ENCODE data around the gene KPTN.

Gene KPTN

DNA sequence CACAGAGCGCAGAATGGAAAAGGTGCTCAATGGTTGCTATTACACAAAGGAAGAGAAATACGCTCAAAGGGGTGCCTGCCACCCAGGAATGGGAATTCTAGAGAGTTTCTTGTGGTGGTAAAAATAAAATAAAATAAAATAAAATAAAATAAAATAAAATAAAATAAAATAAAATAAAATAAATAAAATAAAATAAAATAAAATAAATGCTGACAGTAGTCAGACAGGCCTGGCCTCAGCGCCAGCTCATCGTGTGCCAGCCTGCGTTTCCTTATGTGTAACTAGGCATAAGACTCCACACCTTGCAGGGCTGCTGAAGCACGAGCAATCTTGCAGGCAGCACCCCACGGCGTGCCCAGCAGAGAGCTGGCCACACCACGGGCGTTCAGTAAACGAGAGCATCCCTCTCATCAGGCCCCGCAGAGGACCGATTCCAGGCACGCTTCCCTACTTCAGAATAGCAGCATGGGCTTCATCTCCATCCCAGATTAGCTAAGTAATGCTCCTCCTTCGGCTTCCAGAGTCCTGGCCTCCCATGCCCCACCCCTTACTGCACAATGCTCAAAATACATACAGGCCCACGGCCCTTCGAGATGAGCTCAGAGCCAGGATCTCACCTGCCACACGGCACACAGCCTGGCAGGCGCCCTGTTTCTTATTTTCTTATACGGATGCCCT, 25.3 kb upstream of the KPTN start:
- no peak for DNase-seq (ENCODE audit: low spot score)

DNA sequence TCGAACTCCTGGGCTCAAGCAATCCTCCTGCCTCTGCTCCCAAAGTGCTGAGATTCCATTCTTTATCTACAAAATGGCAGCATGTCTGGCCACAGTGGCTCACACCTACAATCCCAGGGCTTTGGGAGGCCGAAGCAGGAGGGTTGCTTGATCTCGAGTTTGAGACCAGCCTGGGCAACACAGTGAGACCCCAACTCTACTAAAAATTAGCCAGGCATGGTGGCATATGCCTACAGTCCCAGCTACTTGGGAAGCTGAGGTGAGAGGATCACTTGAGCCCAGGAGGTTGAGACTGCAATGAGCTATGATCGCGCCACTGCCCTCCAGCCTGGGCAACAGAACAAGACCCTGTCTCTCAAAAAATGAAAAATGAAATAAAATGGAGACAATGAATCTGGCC, 24.7 kb upstream of the KPTN start:
- DNase-seq (ENCODE audit: low spot score) = no peak

DNA sequence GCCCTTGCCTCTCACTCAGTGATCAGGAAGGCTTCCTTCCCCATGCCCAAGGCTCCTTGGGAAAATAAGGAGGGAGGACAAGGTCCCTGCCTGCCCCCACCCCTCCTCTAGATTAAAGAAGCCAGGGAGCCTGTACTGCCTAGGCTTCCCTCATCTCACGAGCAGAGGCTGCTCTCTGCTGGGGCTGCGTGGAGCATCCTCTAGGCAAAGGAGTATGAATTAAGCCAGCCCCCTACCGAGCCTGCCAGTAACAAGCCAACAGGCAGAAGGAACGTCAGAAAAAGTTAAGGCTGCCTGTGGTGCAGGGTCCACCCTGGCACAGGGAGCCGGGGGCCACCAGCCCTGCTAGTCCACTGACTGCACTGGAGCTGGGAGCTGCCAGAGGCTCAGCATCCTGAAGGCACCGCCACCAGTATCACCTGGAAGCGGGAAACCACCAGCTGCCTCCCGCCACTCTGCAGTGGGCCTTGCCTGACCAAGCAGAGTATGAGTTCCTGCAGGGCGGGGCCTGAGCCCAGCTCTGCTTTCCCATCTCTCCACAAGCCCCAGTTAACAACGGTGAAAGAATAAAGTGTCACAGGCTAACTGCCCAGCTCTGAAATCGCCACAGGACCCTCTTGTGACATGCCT, 24.0 kb upstream of the KPTN start:
- DNase-seq (ENCODE audit: low spot score) = no peak

DNA sequence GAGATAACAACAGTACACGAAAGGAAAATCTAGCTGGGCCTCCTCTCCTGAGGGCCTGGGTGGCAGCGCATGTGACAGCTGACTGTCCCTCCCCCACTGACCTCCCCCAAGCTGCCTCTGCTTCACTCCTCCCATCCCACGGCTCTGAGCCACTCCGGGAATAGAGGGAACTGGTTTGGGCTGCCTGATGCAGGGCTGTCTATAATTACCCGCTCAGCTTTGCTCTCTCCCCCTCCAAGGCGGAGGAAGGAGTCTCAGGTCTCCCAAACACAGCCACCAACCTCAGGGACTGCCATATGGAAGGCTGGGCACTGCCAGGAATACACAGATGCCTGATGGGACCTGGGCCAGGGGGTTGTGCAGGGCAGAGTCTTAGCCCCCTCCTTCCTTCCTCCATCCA, 23.0 kb upstream of the KPTN start:
- DNase-seq (ENCODE audit: low spot score) = no peak

DNA sequence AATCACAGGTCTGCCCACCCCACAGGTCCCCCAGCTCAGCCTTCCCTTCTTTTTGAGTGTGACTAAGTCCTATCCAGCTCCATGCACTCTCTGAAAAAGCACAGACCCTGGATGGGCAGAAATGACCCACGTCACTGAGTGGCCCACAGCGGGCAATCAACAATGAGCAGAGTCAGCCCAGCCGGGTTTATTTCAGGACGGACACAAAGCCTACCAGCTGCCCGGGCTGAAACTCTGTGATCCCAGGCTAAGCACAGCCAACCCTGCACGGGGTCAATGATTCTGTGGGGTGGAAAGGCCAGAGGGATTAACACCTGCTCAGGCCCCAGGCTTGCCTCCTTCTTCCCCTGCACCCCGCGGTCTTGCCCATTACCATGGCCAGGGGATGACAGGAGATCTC, 22.4 kb upstream of the KPTN start:
- DNase-seq (ENCODE audit: low spot score) = no peak

DNA sequence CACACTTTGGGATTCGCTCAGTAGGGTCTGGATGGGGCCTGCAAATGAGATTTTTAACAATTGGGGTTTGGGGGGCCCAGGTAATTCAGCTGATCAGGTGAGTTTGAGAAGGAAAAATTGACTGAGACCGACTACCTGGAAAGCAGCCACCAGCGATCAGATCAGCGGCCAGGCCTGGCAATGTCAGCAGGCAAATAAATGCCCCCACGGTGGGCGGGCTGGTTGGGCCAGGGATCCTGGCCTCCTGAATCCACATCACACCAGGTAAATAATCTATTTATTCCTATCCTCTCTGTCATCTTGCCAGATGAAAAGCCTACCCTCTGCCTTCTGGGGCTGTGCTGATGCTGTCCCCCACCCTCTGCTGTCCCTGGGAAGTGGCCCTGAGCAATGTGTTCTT, 21.5 kb upstream of the KPTN start:
- DNase-seq (ENCODE audit: low spot score) = no peak

DNA sequence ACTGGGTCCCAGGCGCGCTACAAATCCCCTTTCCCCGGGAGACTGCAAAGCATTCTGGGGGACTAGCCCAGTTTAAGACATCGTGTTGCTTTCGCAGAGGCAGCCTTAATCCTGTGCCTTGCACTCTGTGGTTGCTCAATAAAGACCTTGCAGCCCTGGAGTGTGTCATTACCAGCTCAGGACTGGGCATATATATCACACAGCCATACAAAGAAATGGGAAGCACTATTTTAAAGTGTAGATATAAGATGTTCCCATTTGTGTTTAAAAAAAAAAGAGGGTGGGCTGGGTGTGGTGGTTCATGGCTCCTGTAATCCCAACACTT, 19.8 kb upstream of the KPTN start:
- no peak for DNase-seq (ENCODE audit: low spot score)

DNA sequence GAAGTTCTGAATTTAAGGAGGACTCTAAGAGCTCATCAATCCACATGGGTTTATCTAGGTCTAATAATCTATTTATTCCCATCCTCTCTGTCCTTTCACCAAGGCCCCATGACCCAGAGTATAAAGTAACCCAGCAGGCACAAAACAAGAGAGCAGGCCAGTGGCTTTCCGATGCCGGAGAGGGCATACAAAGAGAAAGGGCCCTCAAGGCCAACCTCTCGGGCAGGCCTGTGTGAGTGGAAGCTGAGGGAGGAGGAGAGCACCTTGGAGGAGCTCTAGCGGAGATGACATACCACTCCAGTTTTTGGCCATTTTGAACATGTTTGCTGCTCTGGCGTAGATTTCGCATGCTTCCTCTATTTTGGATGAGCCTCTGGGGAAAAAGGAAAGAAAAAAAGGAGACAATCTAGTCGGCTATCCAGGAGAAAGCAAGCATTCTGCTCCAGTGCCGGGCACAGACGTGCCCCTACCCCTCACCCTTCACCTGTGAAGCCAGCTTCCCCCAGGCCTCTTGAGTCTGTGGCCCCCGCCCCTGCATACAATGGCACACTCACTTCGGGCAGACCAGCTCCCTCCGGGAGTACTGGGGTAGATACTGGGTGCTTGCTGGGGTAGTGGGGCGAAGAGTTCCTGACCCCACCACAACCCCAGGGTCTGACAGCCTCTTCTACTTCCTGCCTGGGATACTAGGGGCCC, 19.3 kb upstream of the KPTN start:
- DNase-seq (ENCODE audit: low spot score) = no peak

DNA sequence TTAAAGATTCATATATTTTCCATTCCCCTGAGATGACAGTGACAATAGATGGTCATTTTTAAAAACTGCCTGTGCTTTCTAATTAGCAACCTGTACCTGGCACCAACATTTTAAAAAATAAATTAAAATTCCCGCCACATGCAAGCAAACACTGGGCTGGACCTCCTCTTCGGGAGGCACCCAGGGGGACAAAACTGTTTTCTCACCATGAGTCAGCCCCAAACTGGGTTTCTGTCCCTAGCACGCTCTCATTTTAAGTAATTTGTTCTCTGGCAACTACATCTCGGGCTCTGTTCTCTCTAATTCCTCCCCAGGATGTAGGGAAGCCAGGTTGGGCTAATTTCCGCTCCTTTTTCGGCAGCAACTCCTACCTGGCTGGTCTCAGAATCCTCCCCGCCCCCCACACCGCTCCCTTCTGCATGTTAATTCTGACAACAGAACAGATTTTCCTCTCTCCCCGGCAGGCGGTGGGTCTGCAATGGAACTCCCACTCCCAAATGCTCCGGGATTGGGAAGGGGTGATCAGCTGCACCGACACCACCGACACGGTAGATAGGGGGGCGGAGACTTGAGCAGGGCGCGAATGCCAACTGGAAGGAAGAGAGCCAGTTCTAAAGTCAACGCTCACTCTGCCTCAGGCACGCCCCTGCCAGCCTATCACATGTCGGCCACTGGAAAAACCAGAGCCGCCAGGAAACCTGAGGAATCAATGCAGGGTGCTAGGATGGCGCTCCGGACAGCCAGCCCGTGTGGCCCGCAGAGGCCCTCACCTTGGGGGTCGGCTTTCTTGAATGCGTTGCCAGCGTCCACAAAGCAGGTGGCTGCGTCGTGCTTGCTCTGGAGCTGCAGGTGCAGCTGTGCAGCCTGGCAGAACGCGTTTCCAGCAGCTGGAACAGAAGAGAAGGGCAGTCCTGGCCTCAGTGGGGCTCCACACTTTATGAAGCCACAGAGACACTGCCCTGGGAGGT, 16.1 kb upstream of the KPTN start:
- DNase-seq (ENCODE audit: low spot score) = no peak

DNA sequence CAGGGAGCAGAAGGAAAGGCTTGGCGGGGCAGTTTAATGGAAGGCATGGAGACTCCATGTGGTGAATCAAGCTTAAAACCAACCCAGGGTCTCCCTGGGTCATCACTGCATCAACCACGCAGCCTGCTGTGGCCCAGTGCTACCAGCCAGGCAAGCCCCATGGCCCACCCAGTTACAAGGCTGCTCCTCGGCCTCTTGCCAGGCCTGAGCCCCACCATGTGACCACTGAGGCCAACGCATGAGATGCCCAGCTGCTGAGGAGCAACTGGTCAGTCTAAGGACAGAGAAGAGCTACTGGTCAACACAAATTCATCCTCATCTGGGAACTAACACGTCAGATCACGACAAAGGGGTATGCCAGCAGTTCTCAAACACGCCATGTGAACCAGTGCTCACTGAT, 15.4 kb upstream of the KPTN start:
- no peak for DNase-seq (ENCODE audit: low spot score)

DNA sequence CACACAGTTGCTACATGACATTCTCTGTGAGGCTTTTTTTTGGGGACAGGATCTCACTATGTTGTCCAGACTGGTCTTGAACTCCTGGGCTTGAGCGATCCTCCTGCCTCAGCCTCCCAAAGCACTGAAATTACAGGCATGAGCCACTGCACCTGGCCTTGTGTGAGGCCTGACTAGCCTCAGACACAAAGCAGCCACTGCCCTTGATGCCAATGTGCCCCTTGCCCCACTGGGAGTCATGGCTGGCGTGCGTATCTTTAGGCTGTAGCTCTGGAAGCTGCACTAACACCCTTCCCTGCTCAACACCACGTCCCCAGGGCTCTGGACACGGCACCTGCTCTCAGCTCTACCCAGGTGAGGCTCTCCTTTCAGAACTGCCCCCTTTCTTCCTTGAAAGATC, 14.5 kb upstream of the KPTN start:
- DNase-seq (ENCODE audit: low spot score) = no peak

DNA sequence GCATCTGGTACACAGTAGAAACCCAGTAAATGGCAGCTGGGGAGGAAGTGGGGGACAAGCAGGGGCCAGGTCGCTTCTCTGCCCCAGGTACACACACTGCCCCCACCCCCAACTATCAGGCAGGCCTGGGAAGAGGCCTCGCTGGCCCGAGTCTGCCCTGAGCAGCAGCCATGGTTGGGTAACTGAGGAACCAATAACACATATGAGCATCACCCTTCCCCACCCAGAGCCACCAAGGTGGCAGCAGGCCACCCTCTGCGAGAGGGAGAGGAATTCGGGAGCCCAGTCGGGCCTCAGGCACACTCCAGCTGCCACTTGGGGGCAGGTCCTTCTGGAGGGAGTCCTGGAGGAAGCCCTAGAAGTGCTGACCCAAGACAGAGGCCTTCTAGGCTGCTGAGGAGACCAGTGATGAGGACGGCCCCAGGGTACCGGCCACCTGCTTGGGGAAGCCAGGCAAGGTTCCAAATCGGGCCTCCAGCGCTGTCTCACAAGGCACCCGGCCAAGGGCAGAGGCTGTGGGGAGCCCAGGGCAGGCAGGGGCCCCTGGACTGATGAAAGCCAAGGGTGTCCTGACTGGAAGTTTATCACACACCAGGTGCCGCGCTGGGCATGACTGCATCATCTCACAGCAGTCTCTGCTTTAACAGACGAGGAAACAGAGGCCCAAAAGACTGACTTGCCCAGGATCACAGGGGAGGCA, 14.0 kb upstream of the KPTN start:
- DNase-seq (ENCODE audit: low spot score) = no peak

DNA sequence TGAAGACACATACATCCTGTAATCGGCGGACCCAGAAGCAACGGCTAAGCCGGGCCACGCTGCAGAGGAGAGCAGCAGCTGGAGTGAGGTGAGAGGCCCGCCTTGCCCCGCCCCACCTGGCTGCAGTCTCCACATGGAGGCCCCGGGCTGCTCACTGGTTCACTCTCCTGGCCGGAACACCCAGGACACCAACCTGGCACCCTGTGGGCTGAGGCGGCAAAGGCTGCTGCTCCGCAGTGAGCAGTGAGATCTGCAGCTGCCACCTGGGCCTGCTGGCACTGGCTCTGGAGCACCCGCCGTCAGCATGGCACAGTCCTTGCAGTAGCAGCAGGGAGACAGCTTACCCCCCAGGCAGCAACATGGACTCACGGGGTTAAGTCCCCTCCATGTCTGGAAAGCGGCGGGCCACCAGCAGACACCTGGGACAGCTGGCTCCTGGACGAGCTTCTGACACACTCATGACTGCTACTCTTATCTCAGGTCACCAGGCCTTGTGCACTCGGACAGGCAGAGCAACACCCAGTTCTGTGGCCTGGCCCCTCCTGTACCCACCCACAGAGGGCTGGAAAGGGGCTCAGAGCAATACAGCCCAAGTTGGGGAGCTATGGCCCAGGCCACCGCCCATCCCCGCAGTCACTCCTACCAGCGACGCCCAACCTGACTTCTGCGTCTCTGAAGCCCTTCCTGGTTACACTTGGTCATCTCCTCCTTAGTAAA, 13.2 kb upstream of the KPTN start:
- DNase-seq (ENCODE audit: low spot score) = no peak

DNA sequence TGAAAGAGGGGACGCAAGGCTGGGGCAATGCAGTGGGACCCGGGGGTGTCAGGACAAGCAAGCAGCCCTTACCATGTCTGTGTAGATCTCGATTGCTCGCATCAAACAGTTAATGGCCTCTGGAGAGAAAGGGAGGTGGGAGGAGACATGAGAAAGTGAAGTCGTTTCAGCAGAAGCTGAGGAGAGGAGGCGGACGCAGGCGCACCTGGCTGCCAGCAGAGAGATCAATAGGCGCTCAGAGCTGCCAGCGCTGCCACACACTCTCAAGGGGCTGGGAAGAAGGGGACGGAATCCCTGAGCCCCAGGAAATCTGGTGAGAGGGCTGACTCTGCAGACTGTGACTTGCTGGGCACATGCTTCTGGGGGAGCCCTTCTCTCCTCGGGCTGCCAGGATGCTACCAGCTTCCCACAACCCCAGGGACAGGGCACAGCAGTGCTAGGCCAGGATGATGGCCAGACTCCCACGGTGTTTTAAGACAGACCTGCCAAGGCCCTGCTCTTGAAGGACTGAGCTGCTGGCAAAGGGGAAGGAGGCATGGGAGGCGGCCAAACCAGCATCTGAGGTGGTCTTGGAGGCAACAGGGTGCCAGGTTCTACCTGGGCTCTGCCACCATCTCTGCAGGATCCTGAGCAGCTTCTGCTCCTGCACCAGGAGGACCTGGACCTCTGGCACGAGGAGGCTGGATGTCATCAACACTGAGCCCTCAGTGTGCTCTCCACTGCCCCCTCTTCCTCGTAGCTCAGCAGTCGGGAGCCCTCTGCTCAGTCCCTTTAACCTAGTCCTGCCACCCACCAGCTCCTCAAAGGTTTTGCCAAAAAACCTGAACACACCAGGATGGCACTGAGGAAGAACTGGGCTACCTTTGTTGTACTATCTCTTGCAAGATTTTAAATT, 11.7 kb upstream of the KPTN start:
- no peak for DNase-seq (ENCODE audit: low spot score)

DNA sequence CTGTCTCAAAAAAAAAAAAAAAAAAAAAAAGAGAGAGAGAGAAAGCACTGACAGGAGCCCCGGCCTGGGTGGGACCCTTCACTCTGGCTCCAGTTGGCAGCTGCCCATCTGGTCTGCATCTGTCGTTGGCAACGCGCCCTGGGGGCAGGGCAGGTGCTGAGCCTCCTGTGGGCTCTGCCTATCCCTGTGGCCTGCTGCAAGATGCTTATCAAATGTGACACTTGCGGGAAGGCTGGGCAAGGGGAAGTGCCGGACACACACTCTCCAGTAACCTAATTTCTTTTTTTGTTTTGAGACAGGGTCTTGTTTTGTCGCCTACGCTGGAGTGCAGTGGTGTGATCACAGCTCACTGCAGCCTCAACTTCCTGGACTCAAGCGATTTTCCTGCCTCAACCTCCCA, 10.7 kb upstream of the KPTN start:
- DNase-seq (ENCODE audit: low spot score) = no peak

DNA sequence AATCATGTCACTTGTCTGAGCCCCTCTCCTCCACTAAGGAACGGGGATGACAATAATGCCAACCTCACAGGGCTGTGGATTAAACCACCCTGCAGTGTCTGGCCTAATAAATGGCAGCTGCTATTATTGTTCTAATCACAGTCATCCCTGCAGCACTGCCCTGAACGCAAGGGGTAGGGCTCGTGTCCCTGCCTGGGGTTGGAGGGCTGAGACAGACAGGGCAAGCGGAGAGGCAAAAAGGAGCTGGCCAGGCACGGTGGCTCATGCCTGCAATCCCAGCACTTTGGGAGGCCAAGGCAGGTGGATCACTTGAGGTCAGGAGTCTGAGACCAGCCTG, 10.2 kb upstream of the KPTN start:
- no peak for DNase-seq (ENCODE audit: low spot score)

DNA sequence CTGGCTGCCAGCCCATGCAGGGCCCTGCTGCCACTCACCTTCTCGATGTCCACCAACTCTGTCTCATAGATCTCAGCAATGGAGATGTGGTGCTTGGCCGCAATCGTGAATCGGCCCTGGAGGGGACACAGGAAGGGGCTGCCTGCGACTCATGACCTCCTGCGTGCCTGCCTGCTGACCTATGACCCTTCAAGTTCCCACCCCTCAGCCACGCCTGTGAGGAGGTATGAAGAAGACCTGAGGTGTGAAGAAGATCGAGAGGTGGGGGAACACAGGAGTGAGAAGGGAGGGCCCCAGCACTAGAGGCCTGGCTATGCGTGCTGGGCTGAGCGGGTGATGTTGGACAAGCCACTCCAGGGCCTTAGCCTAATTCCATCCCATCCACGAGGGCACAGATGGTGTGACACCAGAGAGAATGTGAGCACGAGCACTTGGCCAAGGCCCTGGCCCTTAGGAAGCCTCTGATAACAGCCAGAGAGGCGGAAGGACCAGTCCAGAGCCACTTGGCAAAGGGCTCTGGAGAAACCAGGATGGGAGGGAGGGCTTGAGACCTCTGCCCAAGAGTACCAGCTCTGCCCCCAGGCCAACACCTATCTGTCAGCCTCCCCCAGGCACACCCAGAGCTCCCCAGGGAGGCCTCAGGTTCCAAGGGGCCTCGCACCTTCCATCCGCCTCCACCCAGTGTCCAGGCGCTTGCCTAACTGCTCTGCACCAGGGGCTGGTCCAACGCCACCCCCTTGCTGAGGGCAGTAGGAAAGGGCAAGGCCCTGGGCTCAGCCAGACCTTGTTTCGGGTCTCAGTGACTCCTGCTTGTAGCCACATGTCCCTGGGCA, 9.6 kb upstream of the KPTN start:
- no peak for DNase-seq (ENCODE audit: low spot score)

DNA sequence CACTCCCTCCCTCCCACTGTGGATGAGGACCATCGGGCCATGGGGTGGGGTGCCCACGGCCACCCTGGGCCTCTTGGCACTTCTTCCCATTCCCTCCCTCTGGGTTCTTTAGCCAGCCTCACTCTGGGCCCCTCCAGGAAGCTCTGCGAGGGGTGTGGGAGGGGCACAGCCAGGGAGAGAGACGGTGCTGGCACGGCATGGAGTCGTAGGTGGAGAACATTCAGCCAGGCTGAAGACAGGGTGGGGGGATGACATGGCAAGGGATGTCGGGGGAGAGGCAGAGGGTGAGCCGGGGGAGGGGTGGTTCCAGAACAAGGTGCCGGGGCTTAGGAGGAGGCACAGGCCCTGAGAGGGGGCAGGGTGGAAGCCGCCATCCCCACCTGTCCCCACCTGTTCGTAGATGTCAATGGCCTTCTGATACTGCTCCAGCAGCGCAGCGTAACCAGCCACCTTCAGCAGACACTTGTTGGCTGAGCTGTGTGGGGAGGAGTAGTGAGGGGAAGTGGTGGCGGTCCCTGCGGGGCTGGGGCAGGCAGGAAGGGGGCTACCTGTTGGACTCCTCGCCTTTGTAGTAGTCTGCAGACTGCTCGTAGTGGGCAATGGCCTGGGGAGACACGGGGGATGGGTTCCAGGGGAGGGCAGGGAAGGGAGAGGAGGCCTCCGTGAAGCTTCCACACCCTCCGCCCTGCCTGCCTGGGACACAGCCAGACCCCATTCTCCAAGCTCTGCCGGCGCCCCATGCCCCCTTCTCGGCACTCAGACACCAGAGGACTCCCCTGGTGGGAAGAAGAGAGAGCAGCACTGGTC, 8.8 kb upstream of the KPTN start:
- no peak for DNase-seq (ENCODE audit: low spot score)

DNA sequence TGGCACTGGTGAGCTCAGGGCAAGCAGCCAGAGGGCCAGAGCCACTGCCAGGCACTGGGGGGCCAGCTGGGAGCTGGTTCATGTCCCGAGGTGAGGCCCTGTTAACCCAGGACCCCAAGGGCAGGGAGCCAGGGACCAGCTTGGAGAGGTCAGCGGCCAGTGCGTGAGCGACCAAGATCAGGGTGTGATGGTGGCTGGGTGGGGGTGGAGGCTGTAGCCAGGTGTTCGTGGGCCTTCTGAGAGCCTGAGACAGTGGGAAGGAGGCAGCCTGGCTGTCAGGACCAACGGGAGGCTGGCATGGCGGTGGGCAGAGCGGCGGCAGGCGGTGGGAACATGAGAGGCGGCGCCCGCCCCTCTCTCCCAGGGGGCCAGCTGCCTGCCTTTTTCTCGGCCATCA, 8.1 kb upstream of the KPTN start:
- DNase-seq (ENCODE audit: low spot score) = no peak
